Peyer's patch (tissue), 4 donors: ENCODE measurements around the gene LIMA1.

Experiments
- POLR2A ChIP-seq, 2 donors: fragments of 450-650 bp; IDR thresholded peaks; one replicate each; pipeline ENCODE4 v1.5.1; 2017; ENCODE audit warnings: antibody characterized with exemption in 2 of 2, mild to moderate bottlenecking in 2 of 2, moderate library complexity in 2 of 2
- TF ChIP-seq, protein P1 (sequence below), 6 experiments: fragments of 450-650 bp in 4 of 6; fragments of 200-600 bp in 2 of 6; sonication (generic) in 1 of 6; IDR thresholded peaks; one replicate each; pipeline ENCODE4 v1.5.1; 2017 to 2019; ENCODE audit warnings: antibody characterized with exemption in 6 of 6, mild to moderate bottlenecking in 3 of 6, moderate library complexity in 1 of 6

- TF ChIP-seq, protein P1, sequence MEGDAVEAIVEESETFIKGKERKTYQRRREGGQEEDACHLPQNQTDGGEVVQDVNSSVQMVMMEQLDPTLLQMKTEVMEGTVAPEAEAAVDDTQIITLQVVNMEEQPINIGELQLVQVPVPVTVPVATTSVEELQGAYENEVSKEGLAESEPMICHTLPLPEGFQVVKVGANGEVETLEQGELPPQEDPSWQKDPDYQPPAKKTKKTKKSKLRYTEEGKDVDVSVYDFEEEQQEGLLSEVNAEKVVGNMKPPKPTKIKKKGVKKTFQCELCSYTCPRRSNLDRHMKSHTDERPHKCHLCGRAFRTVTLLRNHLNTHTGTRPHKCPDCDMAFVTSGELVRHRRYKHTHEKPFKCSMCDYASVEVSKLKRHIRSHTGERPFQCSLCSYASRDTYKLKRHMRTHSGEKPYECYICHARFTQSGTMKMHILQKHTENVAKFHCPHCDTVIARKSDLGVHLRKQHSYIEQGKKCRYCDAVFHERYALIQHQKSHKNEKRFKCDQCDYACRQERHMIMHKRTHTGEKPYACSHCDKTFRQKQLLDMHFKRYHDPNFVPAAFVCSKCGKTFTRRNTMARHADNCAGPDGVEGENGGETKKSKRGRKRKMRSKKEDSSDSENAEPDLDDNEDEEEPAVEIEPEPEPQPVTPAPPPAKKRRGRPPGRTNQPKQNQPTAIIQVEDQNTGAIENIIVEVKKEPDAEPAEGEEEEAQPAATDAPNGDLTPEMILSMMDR (IDR thresholded peaks at IDR 0.05) = peak in 4 of 6 experiments; percentile 37 to 65 (median 52)
- TF ChIP-seq POLR2A (IDR thresholded peaks at IDR 0.05) = no peak
These were observed 31.5 kb upstream of the LIMA1 start for GRCh38 chr12:50314636-50315312.
